ENCODE results near the gene C16orf89. TPM values are rescaled to one million over a fixed set of nuclear protein-coding genes. Genes with fewer than 3 reads are reported as not detected.
"Not testable (repeated sequence)": the region's sequence is repeated elsewhere in the genome, so short reads cannot be mapped to it uniquely, and the experiment has no call there.

Gene C16orf89
- total RNA-seq, 2 experiments from 2014 or later: not detected

GRCh38 chr16:5077304-5077703, 11.5 kb upstream of the C16orf89 start:
- no peaks in the 10 kb centered on the region for H3K9me3 Mint-ChIP-seq
- ChIA-PET CTCF (interaction anchor here (1.3 kb wide), 1 partner anchor 15 kb away, joined by 3 read pairs; no protein-coding TSS in a partner anchor), POLR2A (no interaction called here)
- H3K4me3 Mint-ChIP-seq: no peak overlapping the region
- H3K27ac Mint-ChIP-seq: no peak overlapping the region
- peaks cover 20% of the 10 kb centered on the region for H3K4me1 Mint-ChIP-seq
- H3K36me3 Mint-ChIP-seq (ENCODE audit: low read depth): peaks cover 15% of the 10 kb centered on the region
- H3K27me3 Mint-ChIP-seq: no peaks in the 10 kb centered on the region
- DNase-seq: no peak

DNA sequence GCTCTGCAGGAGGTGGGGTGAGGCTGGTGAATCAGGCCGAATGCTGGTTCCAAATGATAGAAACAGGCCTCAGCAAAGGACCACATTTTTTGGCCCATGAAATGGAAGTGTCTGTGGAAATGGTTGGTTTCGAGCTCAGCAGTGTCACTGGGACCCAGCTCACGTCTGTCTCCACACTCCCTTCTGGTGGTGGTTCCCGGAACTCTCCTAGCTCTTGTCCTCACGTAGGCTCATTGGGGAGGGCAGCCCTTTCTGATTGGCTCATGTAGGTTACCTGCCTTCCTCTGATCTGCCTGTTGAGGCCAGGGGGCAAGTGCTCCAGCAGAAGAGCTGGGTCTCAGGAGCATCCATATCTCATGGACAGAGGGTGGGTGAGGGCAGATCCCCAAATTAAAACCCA, 9.9 kb upstream of the C16orf89 start:
- CTCF ChIA-PET: interaction anchor here (3.5 kb wide), 1 partner anchor 8 kb away, joined by 18 read pairs; no protein-coding TSS in a partner anchor

DNA sequence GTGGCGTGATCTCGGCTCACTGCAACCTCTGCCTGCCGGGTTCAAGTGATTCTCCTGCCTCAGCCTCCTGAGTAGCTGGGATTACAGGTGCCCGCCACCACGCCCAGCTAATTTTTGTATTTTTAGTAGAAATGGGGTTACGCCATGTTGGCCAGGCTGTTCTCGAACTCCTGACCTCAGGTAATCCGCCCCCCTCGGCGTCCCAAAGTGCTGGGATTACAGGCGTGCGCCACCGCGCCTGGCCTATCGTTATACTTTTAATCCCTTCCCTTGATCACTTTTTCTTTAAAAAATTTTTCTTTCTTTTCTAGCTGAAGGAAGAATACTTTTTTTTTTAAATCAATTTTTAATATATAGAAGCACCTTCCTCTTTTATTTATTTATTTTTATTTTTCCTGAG, 8.0 kb upstream of the C16orf89 start:
- not testable (repeated sequence) for H3K27ac Mint-ChIP-seq, H3K9me3 Mint-ChIP-seq, DNase-seq, H3K27me3 Mint-ChIP-seq, H3K4me3 Mint-ChIP-seq
- Mint-ChIP-seq H3K36me3 (ENCODE audit: low read depth) (peaks cover 13% of the 10 kb centered on the region), H3K4me1 (peaks cover 34% of the 10 kb centered on the region)
- ChIA-PET CTCF (interaction anchor here (1.2 to 3.5 kb wide), 2 partner anchors 10 to 60 kb away, joined by 7 to 18 read pairs; no protein-coding TSS in a partner anchor), POLR2A (interaction anchor here (0.6 kb wide), 1 partner anchor 19 kb away, joined by 4 read pairs; no protein-coding TSS in a partner anchor)

More for the DNA sequence above, 9.9 kb upstream of the C16orf89 start:
- H3K27me3 Mint-ChIP-seq: no peaks in the 10 kb centered on the region
- H3K9me3 Mint-ChIP-seq: no peaks in the 10 kb centered on the region
- H3K36me3 Mint-ChIP-seq (ENCODE audit: low read depth): peaks cover 15% of the 10 kb centered on the region
- no peak for DNase-seq
- POLR2A ChIA-PET: interaction anchor here (1.1 to 1.7 kb wide), 2 partner anchors 42 to 604 kb away, joined by 3 to 6 read pairs; partner anchors contain the start of gene NAGPA
- no peak overlapping the region for H3K4me3 Mint-ChIP-seq
- no peak overlapping the region for H3K27ac Mint-ChIP-seq
- H3K4me1 Mint-ChIP-seq: peaks cover 32% of the 10 kb centered on the region

- ChIA-PET POLR2A (interaction anchor here (0.6 to 1.4 kb wide), 2 partner anchors 13 to 19 kb away, joined by 3 to 4 read pairs; no protein-coding TSS in a partner anchor), CTCF (interaction anchor here (3.5 kb wide), 1 partner anchor 11 kb away, joined by 18 read pairs; no protein-coding TSS in a partner anchor)
- Mint-ChIP-seq H3K27me3 (no peaks in the 10 kb centered on the region), H3K4me3 (peak overlapping the region; percentile 91), H3K4me1 (peaks cover 34% of the 10 kb centered on the region), H3K36me3 (ENCODE audit: low read depth) (peaks cover 13% of the 10 kb centered on the region), H3K9me3 (no peaks in the 10 kb centered on the region), H3K27ac (peak overlapping the region; percentile 22)
- no peak for DNase-seq
These were observed 7.5 kb upstream of the C16orf89 start for GRCh38 chr16:5073279-5073629.

DNA sequence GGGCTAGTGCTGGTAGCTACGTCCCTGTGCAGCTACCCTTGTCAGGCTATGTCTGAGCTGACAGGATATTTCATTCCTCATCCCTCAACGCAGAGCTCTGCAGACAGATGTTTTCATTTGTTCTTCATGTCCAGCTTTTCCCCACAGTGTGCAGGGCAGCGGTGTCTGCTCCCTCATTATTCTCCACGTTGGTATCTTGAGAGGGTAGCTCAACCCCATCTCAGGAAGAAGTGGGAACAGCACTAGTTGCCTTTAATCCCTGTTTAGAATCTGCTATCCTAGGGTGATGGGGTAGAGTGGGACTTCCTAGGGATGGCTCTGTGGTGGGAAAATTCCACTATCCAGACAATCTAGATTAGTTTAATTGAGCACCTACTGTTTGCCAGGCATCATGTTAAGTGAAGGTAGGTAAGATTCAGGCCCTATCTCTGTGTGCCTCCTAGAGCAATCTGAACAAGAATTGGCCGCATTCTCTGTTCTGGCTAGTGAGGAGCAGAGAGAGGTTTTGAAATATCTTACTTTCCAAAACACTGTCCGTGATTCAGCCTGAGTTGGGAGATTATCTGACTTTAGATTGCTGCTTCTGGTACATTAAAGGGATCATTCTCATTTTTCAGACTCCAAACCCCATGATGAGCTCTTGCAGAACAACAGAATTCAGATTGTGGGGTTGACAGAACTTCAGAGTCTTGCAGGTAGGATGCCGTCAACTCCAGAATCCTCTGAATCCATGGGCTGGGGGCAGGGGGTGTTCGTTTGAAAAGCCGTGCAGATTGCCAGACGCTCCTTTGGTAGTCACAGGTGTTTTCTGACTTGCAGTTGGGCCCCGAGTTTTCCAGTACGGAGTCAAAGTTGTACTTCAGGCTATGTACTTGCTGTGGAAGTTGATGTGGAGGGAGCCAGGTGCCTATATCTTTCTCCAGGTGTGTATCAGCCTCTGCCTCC, 6.8 kb upstream of the C16orf89 start:
- no peaks in the 10 kb centered on the region for H3K9me3 Mint-ChIP-seq
- ChIA-PET POLR2A (interaction anchor here (1.1 to 3.0 kb wide), 5 partner anchors 14 to 39 kb away, joined by 3 to 23 read pairs (median 6); partner anchors contain the start of gene NAGPA), CTCF (interaction anchor here (1.2 to 1.9 kb wide), 3 partner anchors 12 to 16 kb away, joined by 4 to 14 read pairs (median 5); no protein-coding TSS in a partner anchor)
- H3K4me3 Mint-ChIP-seq: peak overlapping the region; percentile 91
- DNase-seq: no peak
- H3K27ac Mint-ChIP-seq: peak overlapping the region; percentile 94
- H3K4me1 Mint-ChIP-seq: peaks cover 34% of the 10 kb centered on the region
- H3K27me3 Mint-ChIP-seq: no peaks in the 10 kb centered on the region
- peaks cover 13% of the 10 kb centered on the region for H3K36me3 Mint-ChIP-seq (ENCODE audit: low read depth)

- DNase-seq: peak; percentile 89
- Mint-ChIP-seq H3K27ac (peak within 1 kb of the TSS; percentile 94), H3K36me3 (ENCODE audit: low read depth) (peaks cover 13% of the 10 kb centered on the region), H3K27me3 (no peaks in the 10 kb centered on the region), H3K9me3 (no peaks in the 10 kb centered on the region), H3K4me3 (peak within 1 kb of the TSS; percentile 91), H3K4me1 (peaks cover 34% of the 10 kb centered on the region)
- ChIA-PET CTCF (interaction anchor here (1.2 to 1.9 kb wide), 4 partner anchors 13 to 21 kb away, joined by 4 to 14 read pairs (median 6); no protein-coding TSS in a partner anchor), POLR2A (interaction anchor here (1.0 to 3.0 kb wide), 6 partner anchors 11 to 38 kb away, joined by 3 to 23 read pairs (median 5); partner anchors contain the start of gene NAGPA)
These were observed 6.1 kb upstream of the C16orf89 start, which contains the start of gene ALG1 for GRCh38 chr16:5071681-5072333. ALG1 (plus strand) TSS chr16:5071843; CDS start chr16:5071850, 7 bp downstream.

- Mint-ChIP-seq H3K4me1 (peaks cover 34% of the 10 kb centered on the region), H3K36me3 (ENCODE audit: low read depth) (peaks cover 12% of the 10 kb centered on the region), H3K9me3 (no peaks in the 10 kb centered on the region), H3K27me3 (no peaks in the 10 kb centered on the region), H3K4me3 (peak overlapping the region; percentile 91), H3K27ac (peak overlapping the region; percentile 94)
- CTCF ChIA-PET: interaction anchor here (1.2 to 1.9 kb wide), 4 partner anchors 13 to 21 kb away, joined by 4 to 14 read pairs (median 6); no protein-coding TSS in a partner anchor
- DNase-seq: no peak
- POLR2A ChIA-PET: interaction anchor here (1.0 to 3.0 kb wide), 5 partner anchors 10 to 38 kb away, joined by 3 to 23 read pairs (median 6); partner anchors contain the start of gene NAGPA
These were observed 5.6 kb upstream of the C16orf89 start for GRCh38 chr16:5071341-5071680.

DNA sequence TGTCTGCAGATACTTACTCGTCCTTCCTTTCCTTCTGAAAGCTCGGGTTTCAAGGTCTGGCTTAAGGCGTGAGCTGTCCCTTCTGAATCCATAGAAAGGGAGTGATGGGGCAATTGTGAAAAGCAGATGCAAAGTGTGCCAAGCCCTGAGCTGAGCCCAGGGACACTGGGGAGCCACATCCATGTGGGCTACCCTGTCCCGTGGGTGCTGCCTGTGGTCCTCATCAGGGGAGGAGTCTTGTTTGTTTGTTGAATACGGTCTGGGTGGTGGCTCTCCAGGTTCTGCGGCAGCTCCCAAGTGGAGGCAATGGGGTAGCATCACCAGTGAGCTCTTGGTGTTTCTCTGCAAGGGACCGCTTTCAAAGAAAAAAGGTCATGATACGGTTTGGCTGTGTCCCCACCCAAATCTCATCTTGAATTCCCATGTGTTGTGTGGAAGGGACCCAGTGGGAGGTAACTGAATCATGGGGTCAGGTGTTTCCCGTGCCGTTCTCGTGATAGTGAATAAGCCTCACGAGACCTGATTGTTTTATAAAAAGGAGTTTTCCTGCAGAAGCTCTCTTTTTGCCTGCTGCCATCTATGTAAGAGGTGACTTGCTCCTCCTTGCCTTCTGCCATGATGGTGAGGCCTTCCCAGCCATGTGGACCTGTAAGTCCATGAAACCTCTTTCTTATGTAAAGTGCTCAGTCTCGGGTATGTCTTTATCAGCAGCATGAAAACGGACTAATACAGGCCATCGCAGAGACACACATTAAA, 4.9 kb upstream of the C16orf89 start:
- no peak overlapping the region for H3K4me3 Mint-ChIP-seq

GRCh38 chr16:5069854-5070253, 4.1 kb upstream of the C16orf89 start:
- Mint-ChIP-seq H3K27ac (no peak overlapping the region), H3K27me3 (no peaks in the 10 kb centered on the region), H3K4me1 (peaks cover 30% of the 10 kb centered on the region), H3K4me3 (no peak overlapping the region), H3K36me3 (ENCODE audit: low read depth) (peaks cover 3% of the 10 kb centered on the region), H3K9me3 (no peaks in the 10 kb centered on the region)
- POLR2A ChIA-PET: interaction anchor here (1.6 to 3.0 kb wide), 2 partner anchors 13 to 36 kb away, joined by 3 to 23 read pairs; partner anchors contain the start of gene NAGPA
- CTCF ChIA-PET: interaction anchor here (0.6 kb wide), 1 partner anchor 9 kb away, joined by 4 read pairs; no protein-coding TSS in a partner anchor
- DNase-seq: no peak

More for the DNA sequence above, 4.9 kb upstream of the C16orf89 start:
- CTCF ChIA-PET: interaction anchor here (1.8 to 1.9 kb wide), 3 partner anchors 13 to 22 kb away, joined by 5 to 14 read pairs (median 7); no protein-coding TSS in a partner anchor
- H3K36me3 Mint-ChIP-seq (ENCODE audit: low read depth): peaks cover 6% of the 10 kb centered on the region
- no peak for DNase-seq
- H3K27me3 Mint-ChIP-seq: no peaks in the 10 kb centered on the region
- peaks cover 34% of the 10 kb centered on the region for H3K4me1 Mint-ChIP-seq
- no peaks in the 10 kb centered on the region for H3K9me3 Mint-ChIP-seq
- peak overlapping the region; percentile 94 for H3K27ac Mint-ChIP-seq
- POLR2A ChIA-PET: interaction anchor here (1.0 to 3.0 kb wide), 5 partner anchors 10 to 37 kb away, joined by 3 to 23 read pairs (median 6); partner anchors contain the start of gene NAGPA

GRCh38 chr16:5069048-5069447, 3.3 kb upstream of the C16orf89 start:
- no peak overlapping the region for H3K4me3 Mint-ChIP-seq
- ChIA-PET CTCF (no interaction called here), POLR2A (no interaction called here)
- no peaks in the 10 kb centered on the region for H3K36me3 Mint-ChIP-seq (ENCODE audit: low read depth)
- DNase-seq: no peak
- H3K27ac Mint-ChIP-seq: no peak overlapping the region
- no peaks in the 10 kb centered on the region for H3K9me3 Mint-ChIP-seq
- peaks cover 28% of the 10 kb centered on the region for H3K4me1 Mint-ChIP-seq
- H3K27me3 Mint-ChIP-seq: no peaks in the 10 kb centered on the region

- Mint-ChIP-seq H3K4me1 (peaks cover 9% of the 10 kb centered on the region), H3K9me3 (no peaks in the 10 kb centered on the region), H3K27ac (no peak overlapping the region), H3K36me3 (ENCODE audit: low read depth) (no peaks in the 10 kb centered on the region), H3K27me3 (no peaks in the 10 kb centered on the region), H3K4me3 (no peak overlapping the region)
- ChIA-PET POLR2A (no interaction called here), CTCF (no interaction called here)
- no peak for DNase-seq
These were observed 755 bp upstream of the C16orf89 start for GRCh38 chr16:5066511-5066910.

DNA sequence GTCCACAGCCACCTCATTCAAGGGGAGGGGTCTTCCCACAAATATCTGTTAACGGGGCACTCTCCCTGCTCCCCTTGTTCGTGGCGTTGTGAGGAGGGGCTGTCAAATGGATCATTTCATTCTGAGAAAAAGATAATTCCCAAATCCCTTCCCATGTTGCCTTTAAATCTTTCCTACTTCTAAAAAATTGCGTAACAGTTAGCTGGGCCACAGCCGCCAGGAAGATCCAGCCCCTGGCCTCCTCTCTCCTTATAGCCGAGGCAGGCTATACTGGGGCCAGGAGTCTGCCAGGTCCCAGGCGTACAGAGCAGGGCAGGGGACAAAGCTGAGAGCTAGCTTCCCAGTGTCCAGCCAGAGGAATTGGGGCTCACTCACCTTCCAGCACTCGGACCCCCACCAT, 430 bp downstream of the C16orf89 start:
- H3K4me1 Mint-ChIP-seq: peaks cover 2% of the 10 kb centered on the region
- ChIA-PET CTCF (interaction anchor here (1.8 kb wide), 1 partner anchor 11 kb away, joined by 6 read pairs; no protein-coding TSS in a partner anchor), POLR2A (no interaction called here)
- no peak for DNase-seq
- H3K36me3 Mint-ChIP-seq (ENCODE audit: low read depth): no peaks in the 10 kb centered on the region
- no peak overlapping the region for H3K27ac Mint-ChIP-seq
- H3K4me3 Mint-ChIP-seq: no peak overlapping the region
- H3K27me3 Mint-ChIP-seq: no peaks in the 10 kb centered on the region
- no peaks in the 10 kb centered on the region for H3K9me3 Mint-ChIP-seq

Measured in activated CD4-positive, alpha-beta memory T cell treated with anti-CD3 and anti-CD28 coated beads, Interleukin-2, amount 10 ng/mL, durations not matched to agents 7 days and 5 days (primary cell).